Activated CD8-positive, alpha-beta T cell treated with anti-CD3 and anti-CD28 coated beads, Interleukin-2, amount 10 ng/mL, durations not matched to agents 7 days and 5 days (primary cell): ENCODE results near the gene NMNAT2. TPM values are rescaled to one million over a fixed set of nuclear protein-coding genes. Genes with fewer than 3 reads are reported as not detected.

Source experiments
- ATAC-seq: fragments of 150-1000 bp; cut with Tn5 transposase; one replicate; pipeline ENCODE4 v1.10.0; 2021; ENCODE audit warnings: moderate library complexity
- CTCF ChIA-PET: fragments of 350-600 bp; sonication (Branson Sonifier 250); formaldehyde crosslinking; loops from one replicate; lab custom pipeline; 2021; ENCODE audit warnings: antibody characterized with exemption; lab: Charles Lee
- POLR2A ChIA-PET: fragments of 350-600 bp; sonication (Branson Sonifier 250); formaldehyde crosslinking; loops from one replicate; lab custom pipeline; 2021; ENCODE audit warnings: antibody characterized with exemption; lab: Charles Lee
- DNase-seq: peaks from one replicate; pipeline ENCODE4 v3.0.0-alpha.2; 2020
- H3K27ac Mint-ChIP-seq: one replicate; pipeline ENCODE4 v1.8.0; 2021; ENCODE audit warnings: mild to moderate bottlenecking, mixed read lengths
- H3K27me3 Mint-ChIP-seq: one replicate; pipeline ENCODE4 v1.8.0; 2021; ENCODE audit warnings: low read depth, mixed read lengths
- H3K36me3 Mint-ChIP-seq: one replicate; pipeline ENCODE4 v1.8.0; 2021; ENCODE audit warnings: low read depth, mixed read lengths
- H3K4me1 Mint-ChIP-seq: one replicate; pipeline ENCODE4 v1.8.0; 2021; ENCODE audit warnings: low read depth, mixed read lengths
- H3K4me3 Mint-ChIP-seq: one replicate; pipeline ENCODE4 v1.8.0; 2021; ENCODE audit warnings: mild to moderate bottlenecking, mixed read lengths
- H3K9me3 Mint-ChIP-seq: one replicate; pipeline ENCODE4 v1.8.0; 2022; ENCODE audit warnings: mixed read lengths; ENCODE audit not compliant: insufficient read depth
- total RNA-seq, 2 experiments: library from RNA; stranded (reverse); gene quantifications; one replicate each; pipeline ENCODE4 v1.2.3, GENCODE V29; 2021

The NMNAT2 gene
- total RNA-seq, 2 experiments from 2014 or later = not detected

DNA sequence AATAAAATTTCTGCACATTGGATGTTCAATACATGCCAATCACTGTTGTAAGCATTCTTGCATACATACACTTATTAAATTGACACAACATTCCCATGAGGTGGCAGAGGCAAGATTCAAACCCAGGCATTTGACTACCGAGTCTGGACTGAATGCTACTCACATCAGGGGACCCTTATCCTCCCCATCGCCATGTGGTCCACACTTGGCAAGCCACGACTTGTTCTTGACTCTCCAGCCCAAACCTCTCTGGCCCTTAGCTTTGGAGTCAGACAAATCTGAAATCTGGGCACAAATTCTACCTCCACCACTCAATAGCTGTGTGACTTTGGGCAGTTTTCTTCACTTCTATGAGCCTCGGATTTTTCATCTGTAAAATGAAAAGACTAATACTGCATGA, 57.1 kb downstream of the NMNAT2 start:
- DNase-seq (no peak), ATAC-seq (no peak)
- POLR2A ChIA-PET = no interaction called here
- peaks cover 10% of the 10 kb centered on the region for H3K27me3 Mint-ChIP-seq
- H3K36me3 Mint-ChIP-seq = no peaks in the 10 kb centered on the region
- H3K27ac Mint-ChIP-seq = no peak overlapping the region
- H3K9me3 Mint-ChIP-seq = no peaks in the 10 kb centered on the region
- H3K4me3 Mint-ChIP-seq = no peak overlapping the region
- CTCF ChIA-PET = interaction anchor here (0.6 kb wide), 1 partner anchor 27 kb away, joined by 3 read pairs; no protein-coding TSS in a partner anchor
- no peaks in the 10 kb centered on the region for H3K4me1 Mint-ChIP-seq

- Mint-ChIP-seq H3K4me3 (no peak overlapping the region), H3K36me3 (no peaks in the 10 kb centered on the region), H3K4me1 (no peaks in the 10 kb centered on the region), H3K9me3 (no peaks in the 10 kb centered on the region), H3K27ac (no peak overlapping the region), H3K27me3 (peaks cover 10% of the 10 kb centered on the region)
- DNase-seq (no peak), ATAC-seq (no peak)
- CTCF ChIA-PET = interaction anchor here (0.6 kb wide), 1 partner anchor 28 kb away, joined by 3 read pairs; no protein-coding TSS in a partner anchor
- POLR2A ChIA-PET = no interaction called here
Observed at GRCh38 chr1:183360473-183360872, 57.7 kb downstream of the NMNAT2 start.

DNA sequence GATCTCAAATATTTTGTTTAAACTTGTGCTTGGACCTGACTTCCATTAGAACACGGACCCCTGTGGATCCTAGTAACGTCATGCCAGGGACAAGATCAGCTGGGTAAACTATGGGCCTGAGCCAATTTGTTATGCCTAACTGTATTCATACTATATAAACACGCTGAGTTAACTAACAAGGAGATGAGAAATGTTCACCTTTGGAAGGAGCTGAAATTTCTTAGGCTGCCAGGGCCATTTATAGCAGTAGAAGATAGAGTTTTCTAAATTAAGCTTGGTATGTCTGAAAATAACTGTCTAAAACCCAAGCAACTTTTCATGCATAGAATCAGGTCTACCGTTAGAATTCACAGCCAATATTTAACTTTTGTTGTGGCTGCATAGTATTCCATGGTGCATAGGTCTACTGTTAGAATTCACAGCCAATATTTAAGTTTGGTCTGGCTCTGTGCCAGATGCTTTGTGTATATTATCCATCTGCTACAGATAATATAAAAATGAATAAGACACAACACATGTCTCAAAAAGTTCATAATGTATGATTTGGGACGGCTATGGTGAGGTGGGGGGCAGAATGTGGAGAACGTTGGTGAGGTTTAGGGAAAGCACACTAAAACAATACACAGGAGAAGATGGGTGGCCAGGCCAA, 61.5 kb downstream of the NMNAT2 start:
- DNase-seq (no peak), ATAC-seq (no peak)
- Mint-ChIP-seq H3K27ac (no peak overlapping the region), H3K9me3 (no peaks in the 10 kb centered on the region), H3K4me3 (no peak overlapping the region), H3K4me1 (no peaks in the 10 kb centered on the region), H3K36me3 (no peaks in the 10 kb centered on the region), H3K27me3 (peaks cover 5% of the 10 kb centered on the region)
- CTCF ChIA-PET = no interaction called here
- POLR2A ChIA-PET = no interaction called here

DNA sequence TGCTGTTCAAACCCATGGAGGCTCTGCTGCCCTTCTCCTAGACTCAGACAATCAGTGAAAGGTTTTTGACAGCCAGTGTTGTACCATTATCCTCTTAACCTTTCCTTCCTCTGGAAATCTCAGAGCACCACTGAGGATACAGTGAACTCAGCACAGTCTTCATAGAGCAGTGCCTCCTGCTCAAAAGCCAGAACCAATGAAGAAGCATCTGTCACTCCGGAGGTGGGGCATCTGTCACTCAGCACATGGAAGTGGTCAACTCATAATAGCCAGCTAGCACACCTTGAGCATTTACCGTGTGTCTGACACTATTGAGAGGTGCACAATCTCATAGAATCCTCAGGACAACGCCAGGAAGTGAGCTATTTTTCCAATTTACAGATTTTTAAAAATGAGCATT, 62.4 kb downstream of the NMNAT2 start:
- Mint-ChIP-seq H3K36me3 (no peaks in the 10 kb centered on the region), H3K9me3 (no peaks in the 10 kb centered on the region), H3K27ac (no peak overlapping the region), H3K4me1 (no peaks in the 10 kb centered on the region), H3K4me3 (no peak overlapping the region), H3K27me3 (peaks cover 3% of the 10 kb centered on the region)
- ATAC-seq (no peak), DNase-seq (no peak)
- ChIA-PET POLR2A (no interaction called here), CTCF (no interaction called here)

- H3K9me3 Mint-ChIP-seq = no peaks in the 10 kb centered on the region
- H3K4me3 Mint-ChIP-seq = no peak overlapping the region
- H3K4me1 Mint-ChIP-seq = no peaks in the 10 kb centered on the region
- CTCF ChIA-PET = no interaction called here
- DNase-seq (no peak), ATAC-seq (no peak)
- peaks cover 3% of the 10 kb centered on the region for H3K27me3 Mint-ChIP-seq
- H3K36me3 Mint-ChIP-seq = no peaks in the 10 kb centered on the region
- no peak overlapping the region for H3K27ac Mint-ChIP-seq
- POLR2A ChIA-PET = no interaction called here
Observed at GRCh38 chr1:183355181-183355580, 63.0 kb downstream of the NMNAT2 start.

DNA sequence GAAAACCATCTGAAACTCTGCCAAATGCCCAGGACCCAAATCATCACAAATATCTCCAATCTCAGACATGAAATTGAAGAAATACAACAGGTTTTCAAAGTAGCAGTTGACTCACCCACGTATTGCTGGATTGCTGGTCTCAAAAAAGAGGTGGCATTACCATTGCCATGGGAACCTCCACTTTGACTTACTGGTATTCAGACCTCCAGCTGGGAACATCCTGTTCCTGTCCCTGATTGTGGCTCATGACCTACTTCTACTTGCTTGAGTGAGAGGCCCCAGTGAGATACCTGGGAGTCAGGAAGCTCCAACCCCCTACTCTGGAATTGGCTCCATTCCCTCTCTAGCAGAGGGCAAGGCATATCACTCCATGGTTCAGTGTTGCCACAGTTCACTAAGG, 64.6 kb downstream of the NMNAT2 start:
- ChIA-PET POLR2A (interaction anchor here (0.6 kb wide), 1 partner anchor 37 kb away, joined by 3 read pairs; no protein-coding TSS in a partner anchor), CTCF (no interaction called here)
- Mint-ChIP-seq H3K9me3 (no peaks in the 10 kb centered on the region), H3K36me3 (no peaks in the 10 kb centered on the region), H3K27ac (no peak overlapping the region), H3K4me3 (no peak overlapping the region), H3K4me1 (no peaks in the 10 kb centered on the region), H3K27me3 (peaks cover 7% of the 10 kb centered on the region)
- DNase-seq = no peak
- ATAC-seq = no peak

GRCh38 chr1:183349201-183349711, 68.9 kb downstream of the NMNAT2 start:
- ChIA-PET CTCF (no interaction called here), POLR2A (no interaction called here)
- no peaks in the 10 kb centered on the region for H3K9me3 Mint-ChIP-seq
- no peaks in the 10 kb centered on the region for H3K4me1 Mint-ChIP-seq
- peaks cover 8% of the 10 kb centered on the region for H3K27me3 Mint-ChIP-seq
- H3K27ac Mint-ChIP-seq = no peak overlapping the region
- H3K4me3 Mint-ChIP-seq = no peak overlapping the region
- no peaks in the 10 kb centered on the region for H3K36me3 Mint-ChIP-seq
- ATAC-seq (no peak), DNase-seq (no peak)

DNA sequence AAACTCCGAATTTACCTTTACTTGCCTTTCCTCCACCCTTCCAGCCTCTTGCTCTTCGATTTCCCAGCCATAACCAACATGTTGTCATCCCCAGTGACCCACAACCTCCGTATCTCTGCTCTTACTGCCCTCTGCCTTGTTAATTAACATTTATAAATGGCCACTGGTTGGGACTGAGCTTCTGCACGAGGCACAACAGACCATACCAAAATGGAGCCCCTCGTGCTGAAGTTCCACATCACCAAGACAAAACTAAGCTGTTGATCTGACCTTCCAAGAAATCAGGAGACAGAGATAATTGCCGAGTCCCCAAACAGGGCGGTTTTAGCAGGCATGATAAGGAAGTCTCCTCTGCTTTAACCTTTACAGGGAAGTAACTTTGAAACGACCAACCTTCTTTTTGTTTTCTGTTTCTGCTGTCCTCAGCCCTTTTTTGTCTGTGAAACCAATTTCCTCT, 71.9 kb downstream of the NMNAT2 start:
- peaks cover 11% of the 10 kb centered on the region for H3K27me3 Mint-ChIP-seq
- H3K9me3 Mint-ChIP-seq = no peaks in the 10 kb centered on the region
- no peak for DNase-seq
- no peaks in the 10 kb centered on the region for H3K36me3 Mint-ChIP-seq
- no peak for ATAC-seq
- H3K4me3 Mint-ChIP-seq = no peak overlapping the region
- ChIA-PET CTCF (interaction anchor here (0.6 kb wide), 1 partner anchor 409 kb away, joined by 4 read pairs; no protein-coding TSS in a partner anchor), POLR2A (no interaction called here)
- H3K4me1 Mint-ChIP-seq = no peaks in the 10 kb centered on the region
- H3K27ac Mint-ChIP-seq = no peak overlapping the region

GRCh38 chr1:183339556-183340167, 78.5 kb downstream of the NMNAT2 start:
- POLR2A ChIA-PET = no interaction called here

DNA sequence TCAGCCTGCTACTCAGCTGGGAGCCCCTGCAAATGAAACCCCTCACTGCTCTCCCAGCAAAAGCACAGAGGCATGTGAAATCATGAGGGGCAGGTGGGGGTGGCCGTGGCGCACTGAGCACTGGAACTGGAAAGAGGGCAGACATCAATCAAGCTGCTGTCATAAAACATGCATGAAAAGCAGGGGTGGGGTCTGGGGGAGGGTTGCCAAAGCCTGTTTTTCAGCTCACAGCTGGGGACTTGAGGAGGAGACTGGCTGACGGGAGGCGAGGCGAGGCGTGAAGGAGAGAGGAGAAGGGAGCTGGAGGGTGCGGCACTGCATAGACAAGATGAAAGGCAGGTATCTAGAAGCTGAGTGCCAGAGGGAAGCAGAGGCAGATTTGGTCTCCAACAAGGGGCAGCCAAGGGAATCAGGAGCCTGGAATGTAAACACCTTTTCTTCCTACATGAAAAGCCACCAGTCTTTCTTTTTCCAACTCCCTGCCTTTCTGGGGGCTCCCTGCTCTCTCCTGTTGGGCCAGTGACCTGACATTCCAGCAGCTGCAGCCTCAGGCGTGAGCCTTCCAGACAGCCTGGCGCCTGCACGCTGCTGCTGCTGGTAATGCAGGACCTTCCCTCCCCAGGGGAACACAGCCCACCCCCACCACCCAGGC, 87.0 kb downstream of the NMNAT2 start:
- DNase-seq (no peak), ATAC-seq (no peak)
- ChIA-PET POLR2A (no interaction called here), CTCF (no interaction called here)
- Mint-ChIP-seq H3K36me3 (no peaks in the 10 kb centered on the region), H3K27me3 (peaks cover 41% of the 10 kb centered on the region), H3K4me3 (no peak overlapping the region), H3K27ac (no peak overlapping the region), H3K4me1 (no peaks in the 10 kb centered on the region), H3K9me3 (no peaks in the 10 kb centered on the region)

More at GRCh38 chr1:183339556-183340167, 78.5 kb downstream of the NMNAT2 start:
- no peak for ATAC-seq
- CTCF ChIA-PET = no interaction called here
- H3K4me1 Mint-ChIP-seq = no peaks in the 10 kb centered on the region
- no peak overlapping the region for H3K4me3 Mint-ChIP-seq
- H3K9me3 Mint-ChIP-seq = no peaks in the 10 kb centered on the region
- H3K27ac Mint-ChIP-seq = no peak overlapping the region
- no peaks in the 10 kb centered on the region for H3K36me3 Mint-ChIP-seq
- no peak for DNase-seq
- H3K27me3 Mint-ChIP-seq = peaks cover 21% of the 10 kb centered on the region

GRCh38 chr1:183330335-183330734, 87.8 kb downstream of the NMNAT2 start:
- Mint-ChIP-seq H3K27me3 (peaks cover 37% of the 10 kb centered on the region), H3K27ac (no peak overlapping the region), H3K4me3 (no peak overlapping the region), H3K36me3 (no peaks in the 10 kb centered on the region), H3K9me3 (no peaks in the 10 kb centered on the region), H3K4me1 (no peaks in the 10 kb centered on the region)
- DNase-seq (no peak), ATAC-seq (no peak)
- CTCF ChIA-PET = no interaction called here
- POLR2A ChIA-PET = no interaction called here

- Mint-ChIP-seq H3K27ac (no peak overlapping the region), H3K27me3 (peaks cover 33% of the 10 kb centered on the region), H3K4me1 (no peaks in the 10 kb centered on the region), H3K4me3 (no peak overlapping the region), H3K36me3 (no peaks in the 10 kb centered on the region), H3K9me3 (no peaks in the 10 kb centered on the region)
- ATAC-seq (no peak), DNase-seq (no peak)
- POLR2A ChIA-PET = no interaction called here
- CTCF ChIA-PET = no interaction called here
Observed at GRCh38 chr1:183328371-183328770, 89.8 kb downstream of the NMNAT2 start.
